BJ (cell line): Measurements from ENCODE around the gene C4orf51. TPM values are rescaled to one million over a fixed set of nuclear protein-coding genes. Genes with fewer than 3 reads are reported as not detected.

Source experiments
- CTCF ChIA-PET: fragments of 350-600 bp; formaldehyde crosslinking; extraction: SDS; loops from one replicate; lab custom pipeline; 2021; ENCODE audit warnings: antibody characterized with exemption, inconsistent platforms; lab: Yijun Ruan, JAX
- POLR2A ChIA-PET: fragments of 300-600 bp; sonication (Branson Sonifier 250); formaldehyde crosslinking; extraction: SDS; loops from one replicate; lab custom pipeline; 2021; ENCODE audit warnings: antibody characterized with exemption; lab: Charles Lee
- DNase-seq: peaks from one replicate; pipeline ENCODE4 v3.0.0-alpha.2; 2011; ENCODE audit warnings: low read depth
- H3K27me3 ChIP-seq: 2 replicates; pipeline ENCODE4 v1.6.0; 2011; ENCODE audit warnings: low read length; ENCODE audit not compliant: control insufficient read depth, insufficient read depth
- H3K36me3 ChIP-seq: 2 replicates; pipeline ENCODE4 v1.5.1; 2011; ENCODE audit warnings: low read length; ENCODE audit not compliant: control insufficient read depth, insufficient read depth
- H3K4me3 ChIP-seq: 2 replicates; pipeline ENCODE4 v1.5.1; 2011; ENCODE audit warnings: low read depth, mild to moderate bottlenecking, control low read depth, low read length
- CTCF ChIP-seq: IDR thresholded peaks from 2 replicates; pipeline ENCODE4 v1.5.1; 2011; ENCODE audit warnings: low read depth, mild to moderate bottlenecking, control low read depth, inconsistent platforms, low read length, moderate library complexity; ENCODE audit not compliant: insufficient read depth
- polyA plus RNA-seq: library from polyadenylated mRNA; depleted of rRNA; stranded (reverse); fragments of >200 nt; gene quantifications from 2 replicates; pipeline ENCODE4 v1.2.3, GENCODE V29; 2011

The C4orf51 gene
- polyA plus RNA-seq, 1 experiment: not detected

DNA sequence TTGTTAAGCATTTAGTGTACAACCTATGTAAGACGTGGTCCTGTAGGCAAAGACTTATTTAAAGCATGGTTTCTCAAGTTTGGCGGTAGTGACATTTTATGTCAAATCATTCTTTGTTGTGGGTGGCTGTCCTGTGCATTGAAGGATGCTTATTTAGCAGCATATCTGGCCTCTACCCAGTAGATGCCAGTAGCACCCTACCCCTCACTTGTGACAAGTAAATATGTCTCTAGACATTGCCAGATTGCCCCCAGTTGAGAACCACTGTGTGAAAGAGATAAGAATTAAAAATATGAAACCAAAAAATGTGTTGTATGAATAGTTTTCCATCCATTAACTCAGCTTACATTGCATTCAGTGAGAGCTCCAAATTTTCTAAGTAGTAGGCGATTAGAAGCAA lies 35.2 kb upstream of the C4orf51 start:
- Histone ChIP-seq H3K36me3 (no peaks in the 10 kb centered on the region; the same call in 1 of the 2 replicates), H3K27me3 (no peaks in the 10 kb centered on the region), H3K4me3 (no peak overlapping the region)
- POLR2A ChIA-PET: no interaction called here
- DNase-seq: no peak
- CTCF ChIA-PET: interaction anchor here (0.7 to 1.5 kb wide), 4 partner anchors 9 to 242 kb away, joined by 3 to 4 read pairs (median 4); no protein-coding TSS in a partner anchor
- no peak for TF ChIP-seq CTCF

- ChIA-PET CTCF (no interaction called here), POLR2A (no interaction called here)
- no peaks in the 10 kb centered on the region; the same call in 1 of the 2 replicates for H3K36me3 ChIP-seq
- DNase-seq: no peak
- TF ChIP-seq CTCF: no peak
- H3K4me3 ChIP-seq: no peak overlapping the region
- H3K27me3 ChIP-seq: no peaks in the 10 kb centered on the region
Measured at GRCh38 chr4:145656156-145656555, 23.8 kb upstream of the C4orf51 start.

DNA sequence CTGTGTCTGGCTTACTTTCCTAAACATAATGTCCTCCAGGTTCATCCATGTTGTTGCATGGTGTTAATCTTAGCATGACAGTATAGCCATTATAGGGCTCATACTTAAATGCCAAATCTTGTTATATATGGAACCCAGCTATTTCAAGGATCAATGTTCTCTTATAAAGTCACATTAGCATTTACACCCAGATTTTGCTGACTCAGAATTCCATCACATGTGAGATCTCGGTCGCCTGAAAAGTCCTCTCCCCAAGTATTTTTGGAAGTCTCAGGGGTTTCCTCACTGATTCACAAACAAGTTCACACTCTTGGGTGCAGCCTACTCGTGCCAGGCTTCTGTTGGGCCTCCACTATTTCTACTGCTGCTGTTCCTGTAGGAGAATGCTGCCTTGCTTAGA lies 19.9 kb upstream of the C4orf51 start:
- no peak for TF ChIP-seq CTCF
- Histone ChIP-seq H3K36me3 (no peaks in the 10 kb centered on the region; the same call in 1 of the 2 replicates), H3K4me3 (no peak overlapping the region), H3K27me3 (no peaks in the 10 kb centered on the region)
- CTCF ChIA-PET: no interaction called here
- DNase-seq: no peak
- POLR2A ChIA-PET: no interaction called here

DNA sequence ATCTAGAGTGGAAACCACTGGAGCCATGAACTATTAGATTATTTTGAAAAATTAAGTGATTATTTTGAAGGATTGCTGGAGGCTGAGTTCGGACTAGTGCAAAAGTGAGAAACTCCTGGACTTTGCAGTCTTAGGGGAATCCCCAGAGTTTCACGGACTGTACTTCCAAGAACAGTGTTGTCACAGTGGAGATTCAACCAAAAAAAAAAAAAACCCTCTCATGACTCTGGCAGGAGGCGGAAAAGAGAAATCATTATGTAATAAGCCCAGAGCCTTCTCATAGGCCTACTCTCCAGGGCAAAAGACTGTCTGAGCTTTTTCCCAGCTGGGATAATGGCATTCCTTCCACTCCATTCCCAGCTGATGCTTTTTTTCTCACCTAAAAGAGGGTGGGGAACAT lies 16.8 kb upstream of the C4orf51 start:
- CTCF ChIA-PET: no interaction called here
- Histone ChIP-seq H3K36me3 (no peaks in the 10 kb centered on the region; the same call in 1 of the 2 replicates), H3K27me3 (no peaks in the 10 kb centered on the region), H3K4me3 (no peak overlapping the region)
- no peak for TF ChIP-seq CTCF
- DNase-seq: no peak
- POLR2A ChIA-PET: no interaction called here

GRCh38 chr4:145665773-145666172 lies 14.2 kb upstream of the C4orf51 start:
- no peaks in the 10 kb centered on the region for H3K36me3 ChIP-seq
- no peak for TF ChIP-seq CTCF
- POLR2A ChIA-PET: no interaction called here
- CTCF ChIA-PET: no interaction called here
- H3K4me3 ChIP-seq: no peak overlapping the region
- DNase-seq: no peak
- no peaks in the 10 kb centered on the region for H3K27me3 ChIP-seq
